Measurements from ENCODE around the gene ZNF362.

Gene ZNF362

GRCh38 chr1:33348676-33349080 is 92.4 kb downstream of the ZNF362 start:
- DNase-seq: peak in 1 of 5 experiments; percentile 36

GRCh38 chr1:33349081-33349759 is 92.9 kb downstream of the ZNF362 start:
- DNase-seq: peak; percentile 12 to 75 (median 27)

- DNase-seq: peak; percentile 66 to 88 (median 69)
Observed at GRCh38 chr1:33349778-33350610, 93.7 kb downstream of the ZNF362 start.
